A673 (cell line): ENCODE results near the gene GNRH2. TPM values are rescaled to one million over a fixed set of nuclear protein-coding genes. Genes with fewer than 3 reads are reported as not detected.
A peak's percentile ranks its signal among the peaks of the same experiment; 100 is the strongest.

Source experiments
- BruUV-seq: library from RNA; stranded (reverse); fragments of 400-500 nt; replicated peaks from 2 replicates; lab custom pipeline; 2021; lab: Mats Ljungman, UMichigan
- CTCF ChIA-PET: fragments of 300-600 bp; sonication (Branson Sonifier 250); formaldehyde crosslinking; loops from one replicate; lab custom pipeline; 2022; ENCODE audit warnings: antibody characterized with exemption; lab: Charles Lee
- POLR2A ChIA-PET: fragments of 300-600 bp; sonication (Branson Sonifier 250); formaldehyde crosslinking; loops from one replicate; lab custom pipeline; 2022; ENCODE audit warnings: antibody characterized with exemption; ENCODE audit not compliant: low non-redundant PET; lab: Charles Lee
- DNase-seq: peaks from one replicate; pipeline ENCODE4 v3.0.0-alpha.2; 2015; ENCODE audit warnings: low spot score
- H3K27ac ChIP-seq: fragments of 200-600 bp; sonication (generic); 2 replicates; pipeline ENCODE4 v1.5.1; 2016; ENCODE audit warnings: mixed run types, low read depth, mild to moderate bottlenecking, mixed read lengths, antibody characterized with exemption, low read length; ENCODE audit not compliant: poor library complexity, severe bottlenecking
- H3K27me3 ChIP-seq: fragments of 200-600 bp; sonication (generic); replicated peaks from 2 replicates; pipeline ENCODE4 v1.6.1; 2017; ENCODE audit warnings: mixed run types, low read depth, mild to moderate bottlenecking, mixed read lengths, antibody characterized with exemption, low read length; ENCODE audit not compliant: insufficient read depth, poor library complexity
- H3K36me3 ChIP-seq: fragments of 200-600 bp; sonication (generic); 2 replicates; pipeline ENCODE4 v1.6.1; 2016; ENCODE audit warnings: mixed run types, mild to moderate bottlenecking, mixed read lengths, antibody characterized with exemption, low read length; ENCODE audit not compliant: insufficient read depth, poor library complexity, severe bottlenecking
- H3K4me1 ChIP-seq: fragments of 200-600 bp; sonication (generic); 2 replicates; pipeline ENCODE4 v1.6.1; 2017; ENCODE audit warnings: mixed run types, mild to moderate bottlenecking, mixed read lengths, antibody characterized with exemption, low read length; ENCODE audit not compliant: insufficient read depth, poor library complexity, severe bottlenecking
- H3K4me3 ChIP-seq: fragments of 200-600 bp; sonication (generic); 2 replicates; pipeline ENCODE4 v1.5.1; 2016; ENCODE audit warnings: low read depth, mixed run types, mild to moderate bottlenecking, mixed read lengths, low read length; ENCODE audit not compliant: poor library complexity, severe bottlenecking
- H3K9me3 ChIP-seq: fragments of 200-600 bp; sonication (generic); 2 replicates; pipeline ENCODE4 v1.6.1; 2016; ENCODE audit warnings: mixed run types, low read depth, mild to moderate bottlenecking, mixed read lengths, antibody characterized with exemption, low read length; ENCODE audit not compliant: poor library complexity, severe bottlenecking
- CTCF ChIP-seq: fragments of 300-800, 200-600 bp; sonication (generic); conservative IDR thresholded peaks from 2 replicates; pipeline ENCODE4 v1.5.1; 2017; ENCODE audit warnings: low read depth, mild to moderate bottlenecking, antibody characterized with exemption, low read length, moderate library complexity, mixed read lengths
- EZH2 ChIP-seq: fragments of 200-600 bp; sonication (generic); IDR thresholded peaks from 2 replicates; pipeline ENCODE4 v1.6.1; 2017; ENCODE audit warnings: borderline replicate concordance, low read depth, mild to moderate bottlenecking, mixed read lengths, antibody characterized with exemption, low read length; ENCODE audit not compliant: poor library complexity, severe bottlenecking
- intact Hi-C: fragments of 100-400 bp; cut with micrococcal nuclease; formaldehyde crosslinking; loops from one replicate; pipeline ENCODE4 v1.10.0; 2022; ENCODE audit not compliant: unreplicated experiment
- total RNA-seq: library from RNA; stranded (reverse); gene quantifications from 2 replicates; pipeline ENCODE4 v1.2.3, GENCODE V29; 2021

Gene GNRH2
- total RNA-seq, 1 experiment from 2014 or later, result 1.5 TPM

GRCh38 chr20:3088031-3088430 lies 44.6 kb downstream of the GNRH2 start:
- no TSS peak for BruUV-seq
- peaks cover 11% of the 10 kb centered on the region for H3K27me3 ChIP-seq

DNA sequence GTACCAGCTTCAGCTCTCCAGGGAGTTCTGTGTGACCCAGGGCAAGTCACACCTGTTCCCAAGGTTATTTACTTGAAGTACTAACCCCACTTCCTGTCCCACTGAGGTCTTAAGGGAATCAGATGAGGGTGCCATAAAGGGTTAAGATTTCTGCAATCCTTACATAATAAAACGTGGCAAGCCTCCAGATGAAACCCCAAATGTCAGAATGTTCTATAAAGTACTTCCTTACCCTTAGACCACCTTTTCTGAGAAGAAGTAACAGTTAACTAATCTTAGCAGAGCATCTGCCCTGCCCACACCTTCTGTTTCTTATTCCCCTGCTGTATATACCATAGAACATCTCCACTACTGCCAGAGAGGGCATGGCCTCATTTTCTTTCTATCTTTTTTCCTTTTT lies 47.1 kb downstream of the GNRH2 start:
- Histone ChIP-seq H3K27ac (no peak overlapping the region), H3K36me3 (no peaks in the 10 kb centered on the region), H3K4me1 (peaks cover 4% of the 10 kb centered on the region), H3K4me3 (no peak overlapping the region), H3K27me3 (no peaks in the 10 kb centered on the region), H3K9me3 (no peaks in the 10 kb centered on the region)
- intact Hi-C loops, result no loop called here
- DNase-seq, result no peak
- ChIA-PET CTCF (no interaction called here), POLR2A (no interaction called here)
- TF ChIP-seq CTCF, result no peak
- no TSS peak for BruUV-seq

More at GRCh38 chr20:3088031-3088430, 44.6 kb downstream of the GNRH2 start:
- Histone ChIP-seq H3K9me3 (no peaks in the 10 kb centered on the region), H3K4me3 (no peak overlapping the region), H3K4me1 (peaks cover under 1% of the 10 kb centered on the region), H3K36me3 (no peaks in the 10 kb centered on the region), H3K27ac (no peak overlapping the region)
- intact Hi-C loops, result no loop called here
- no peak for DNase-seq
- ChIA-PET POLR2A (no interaction called here), CTCF (interaction anchor here (0.6 kb wide), 1 partner anchor 129 kb away, joined by 4 read pairs; no protein-coding TSS in a partner anchor)
- TF ChIP-seq EZH2, result no peak
- TF ChIP-seq CTCF, result no peak

GRCh38 chr20:3092611-3093379 lies 49.4 kb downstream of the GNRH2 start:
- intact Hi-C loops, result no loop called here
- DNase-seq, result no peak
- no peaks in the 10 kb centered on the region for H3K27me3 ChIP-seq
- no peaks in the 10 kb centered on the region for H3K36me3 ChIP-seq
- no peak overlapping the region for H3K27ac ChIP-seq
- no peaks in the 10 kb centered on the region for H3K9me3 ChIP-seq
- POLR2A ChIA-PET, result no interaction called here
- CTCF ChIA-PET, result no interaction called here
- no TSS peak for BruUV-seq
- H3K4me3 ChIP-seq, result peak overlapping the region; percentile 37
- TF ChIP-seq EZH2 (no peak), CTCF (no peak)
- H3K4me1 ChIP-seq, result peaks cover 4% of the 10 kb centered on the region
